Mammary epithelial cell (primary cell): ENCODE measurements around the gene GCDH.

Experiments
- EZH2 ChIP-seq: IDR thresholded peaks from 2 replicates; pipeline ENCODE4 v1.6.1; 2012; ENCODE audit warnings: low read length, inconsistent platforms, borderline replicate concordance
- TF ChIP-seq, protein P1 (sequence below), 2 donors: IDR thresholded peaks in 1 of 2; conservative IDR thresholded peaks in 1 of 2; 2 replicates each; pipeline ENCODE4 v1.5.1; 2011 to 2012; ENCODE audit warnings: inconsistent platforms in 2 of 2, low read length in 2 of 2, mild to moderate bottlenecking in 2 of 2, control low read depth in 1 of 2, low read depth in 1 of 2; ENCODE audit not compliant: insufficient read depth in 1 of 2; ENCODE audit errors: extremely low read depth in 1 of 2

DNA sequence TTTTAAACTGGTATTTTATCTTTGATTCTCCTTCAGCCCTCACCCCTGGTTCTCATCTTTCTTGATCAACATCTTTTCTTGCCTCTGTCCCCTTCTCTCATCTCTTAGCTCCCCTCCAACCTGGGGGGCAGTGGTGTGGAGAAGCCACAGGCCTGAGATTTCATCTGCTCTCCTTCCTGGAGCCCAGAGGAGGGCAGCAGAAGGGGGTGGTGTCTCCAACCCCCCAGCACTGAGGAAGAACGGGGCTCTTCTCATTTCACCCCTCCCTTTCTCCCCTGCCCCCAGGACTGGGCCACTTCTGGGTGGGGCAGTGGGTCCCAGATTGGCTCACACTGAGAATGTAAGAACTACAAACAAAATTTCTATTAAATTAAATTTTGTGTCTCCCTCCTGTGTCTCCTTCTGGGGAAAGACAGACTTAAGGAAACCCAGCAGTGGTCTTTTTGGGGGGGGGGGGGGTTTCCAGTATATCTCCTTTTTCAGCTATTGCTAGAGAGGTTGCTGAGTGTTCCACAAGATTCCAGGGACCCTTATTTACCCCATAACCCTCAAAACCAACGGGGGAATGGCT, 53.2 kb downstream of the GCDH start:
- TF ChIP-seq, protein P1, sequence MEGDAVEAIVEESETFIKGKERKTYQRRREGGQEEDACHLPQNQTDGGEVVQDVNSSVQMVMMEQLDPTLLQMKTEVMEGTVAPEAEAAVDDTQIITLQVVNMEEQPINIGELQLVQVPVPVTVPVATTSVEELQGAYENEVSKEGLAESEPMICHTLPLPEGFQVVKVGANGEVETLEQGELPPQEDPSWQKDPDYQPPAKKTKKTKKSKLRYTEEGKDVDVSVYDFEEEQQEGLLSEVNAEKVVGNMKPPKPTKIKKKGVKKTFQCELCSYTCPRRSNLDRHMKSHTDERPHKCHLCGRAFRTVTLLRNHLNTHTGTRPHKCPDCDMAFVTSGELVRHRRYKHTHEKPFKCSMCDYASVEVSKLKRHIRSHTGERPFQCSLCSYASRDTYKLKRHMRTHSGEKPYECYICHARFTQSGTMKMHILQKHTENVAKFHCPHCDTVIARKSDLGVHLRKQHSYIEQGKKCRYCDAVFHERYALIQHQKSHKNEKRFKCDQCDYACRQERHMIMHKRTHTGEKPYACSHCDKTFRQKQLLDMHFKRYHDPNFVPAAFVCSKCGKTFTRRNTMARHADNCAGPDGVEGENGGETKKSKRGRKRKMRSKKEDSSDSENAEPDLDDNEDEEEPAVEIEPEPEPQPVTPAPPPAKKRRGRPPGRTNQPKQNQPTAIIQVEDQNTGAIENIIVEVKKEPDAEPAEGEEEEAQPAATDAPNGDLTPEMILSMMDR (conservative IDR thresholded peaks at IDR 0.05 in 1 of 2, IDR thresholded peaks at IDR 0.05 in 1 of 2; ENCODE audit: extremely low read depth in 1 of 2, insufficient read depth in 1 of 2, low read depth in 1 of 2, low read length in 2 of 2), result no peak
- TF ChIP-seq EZH2, result no peak
